Measurements from ENCODE around the gene SMIM33.
A peak's percentile ranks its signal among the peaks of the same experiment; 100 is the strongest.
"Not testable (repeated sequence)": the region's sequence is repeated elsewhere in the genome, so short reads cannot be mapped to it uniquely, and the experiment has no call there.

The SMIM33 gene

DNA sequence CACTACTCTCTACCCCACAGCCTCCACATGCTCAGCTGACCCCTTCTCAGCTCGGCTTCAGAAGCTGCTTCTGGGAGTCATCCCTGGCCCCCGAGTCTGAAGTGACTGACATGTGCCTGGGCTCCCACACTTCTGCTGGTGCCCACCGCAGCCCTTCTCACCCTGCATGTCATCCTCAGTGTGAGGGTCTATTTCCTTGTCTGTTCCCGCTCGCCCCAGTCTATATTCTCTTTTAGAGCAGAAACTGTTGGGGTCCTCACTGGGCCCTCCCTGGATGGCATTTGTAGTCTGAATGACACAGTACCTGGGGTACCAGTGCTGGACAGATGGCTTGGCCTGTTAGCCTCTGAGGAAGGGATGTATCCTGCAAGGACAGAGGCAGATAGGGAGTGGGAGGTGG is 13.6 kb upstream of the SMIM33 start:
- no peak for DNase-seq

DNA sequence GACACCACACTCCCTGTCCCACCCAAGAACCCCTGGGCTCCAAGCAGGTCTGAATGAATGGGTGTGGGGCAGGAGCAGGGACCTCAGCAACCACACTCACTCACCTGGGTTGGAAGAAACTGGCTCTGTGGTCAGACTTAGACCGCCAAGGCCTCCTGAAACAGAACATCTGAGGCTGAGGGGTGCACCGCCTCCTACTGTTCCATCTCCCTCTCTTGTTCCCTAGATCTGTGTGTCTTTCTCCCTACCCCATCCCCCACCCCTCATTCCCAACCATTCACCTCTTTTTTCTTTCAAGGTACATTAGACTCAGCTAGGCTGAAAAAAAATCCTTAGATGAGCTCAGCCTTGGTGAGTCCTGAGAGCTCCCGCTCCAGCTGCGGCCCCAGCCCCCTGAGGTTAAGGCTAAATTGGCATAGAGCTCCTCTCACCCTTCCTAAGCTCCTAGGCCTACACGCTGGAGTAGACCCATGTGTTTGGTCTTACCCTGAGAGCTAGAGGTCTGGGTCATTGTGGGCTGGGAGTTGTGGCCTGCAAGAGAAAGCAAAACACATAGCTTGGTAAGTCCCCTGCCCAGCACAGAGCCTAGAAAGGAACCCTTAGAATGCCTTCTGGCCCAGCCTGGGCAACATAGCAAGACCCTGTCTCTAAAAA is 13.0 kb upstream of the SMIM33 start:
- no peak for DNase-seq

- DNase-seq = peak; percentile 79
Observed at GRCh38 chr5:139458580-139459407, 12.0 kb upstream of the SMIM33 start.

- DNase-seq = no peak
Observed at GRCh38 chr5:139459451-139459934, 11.3 kb upstream of the SMIM33 start.

- peak; percentile 20 for DNase-seq
Observed at GRCh38 chr5:139460455-139460854, 10.3 kb upstream of the SMIM33 start.

DNA sequence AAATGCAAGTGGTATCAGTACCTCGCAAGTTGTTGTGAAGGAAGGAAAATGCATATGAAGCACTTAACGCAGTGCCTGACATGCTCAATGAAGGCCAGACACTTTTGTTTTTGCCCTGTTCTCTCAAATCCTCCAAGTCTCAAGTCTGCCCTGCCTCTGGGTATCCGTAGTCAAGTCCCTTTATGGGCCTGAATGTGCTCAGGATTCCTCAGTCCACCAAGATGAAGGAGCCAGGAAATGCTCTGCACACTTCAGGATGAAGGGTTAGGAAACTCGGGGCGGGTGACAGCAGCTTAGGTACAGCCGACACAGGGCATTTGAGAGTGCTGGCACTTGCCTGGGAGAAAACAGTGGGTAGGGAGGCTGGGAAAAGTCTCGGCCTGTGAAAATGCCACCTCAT is 9.6 kb upstream of the SMIM33 start:
- no peak for DNase-seq

- DNase-seq = peak; percentile 40
Observed at GRCh38 chr5:139461698-139462097, 9.1 kb upstream of the SMIM33 start.

- DNase-seq = peak; percentile 35
Observed at GRCh38 chr5:139462586-139463276, 8.1 kb upstream of the SMIM33 start, which contains the start of gene ECSCR. ECSCR (minus strand) TSS chr5:139462743; CDS start chr5:139462670, 73 bp downstream.

DNA sequence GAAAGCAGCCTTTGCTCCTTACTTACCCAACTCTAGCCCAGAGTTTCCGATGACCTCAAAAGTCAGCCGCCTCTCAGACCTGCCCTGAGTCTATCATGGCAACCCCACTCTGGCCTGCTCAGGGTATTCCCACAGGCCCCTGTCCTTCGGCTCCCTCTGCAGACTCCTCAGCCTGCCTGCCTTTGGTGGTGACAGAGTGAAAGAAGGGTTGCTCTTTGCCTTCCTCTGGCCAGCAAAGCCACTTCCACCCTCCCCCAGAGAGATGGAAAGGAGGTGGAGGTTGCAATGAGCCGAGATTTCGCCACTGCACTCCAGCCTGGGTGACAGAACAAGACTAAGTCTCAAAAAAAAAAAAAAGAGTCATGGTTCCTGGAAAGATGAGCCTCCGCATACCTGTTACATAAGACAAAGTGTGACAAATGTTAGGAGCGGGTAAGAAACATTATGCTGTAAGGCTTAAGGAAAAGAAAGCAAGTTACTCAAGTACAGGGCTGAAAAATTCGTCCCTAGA is 2.3 kb upstream of the SMIM33 start:
- no peak for DNase-seq

GRCh38 chr5:139472386-139473030 is 1.7 kb downstream of the SMIM33 start:
- DNase-seq = no peak

DNA sequence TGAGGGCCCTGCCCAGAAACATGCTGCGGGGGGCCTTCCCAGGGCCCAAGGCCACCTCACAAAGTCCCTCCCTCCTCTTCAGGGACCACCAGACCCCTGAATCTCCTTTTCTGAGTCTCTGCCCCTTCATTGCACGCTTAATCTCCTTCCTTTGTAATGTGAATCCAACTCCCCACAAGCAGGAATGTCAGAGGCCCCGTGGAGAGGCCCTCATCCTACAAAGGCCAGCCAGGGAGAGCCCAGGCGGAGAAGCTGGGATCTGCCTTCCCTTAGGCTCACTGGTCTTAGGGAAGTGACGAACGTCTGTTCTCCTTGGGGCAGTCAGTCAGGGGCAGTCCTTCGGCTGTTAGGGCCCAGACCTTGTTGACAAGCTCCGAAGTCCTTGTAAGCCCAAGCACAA is 2.3 kb downstream of the SMIM33 start:
- DNase-seq = peak; percentile 22

- peak; percentile 27 for DNase-seq
Observed at GRCh38 chr5:139473565-139473964, 2.8 kb downstream of the SMIM33 start.

DNA sequence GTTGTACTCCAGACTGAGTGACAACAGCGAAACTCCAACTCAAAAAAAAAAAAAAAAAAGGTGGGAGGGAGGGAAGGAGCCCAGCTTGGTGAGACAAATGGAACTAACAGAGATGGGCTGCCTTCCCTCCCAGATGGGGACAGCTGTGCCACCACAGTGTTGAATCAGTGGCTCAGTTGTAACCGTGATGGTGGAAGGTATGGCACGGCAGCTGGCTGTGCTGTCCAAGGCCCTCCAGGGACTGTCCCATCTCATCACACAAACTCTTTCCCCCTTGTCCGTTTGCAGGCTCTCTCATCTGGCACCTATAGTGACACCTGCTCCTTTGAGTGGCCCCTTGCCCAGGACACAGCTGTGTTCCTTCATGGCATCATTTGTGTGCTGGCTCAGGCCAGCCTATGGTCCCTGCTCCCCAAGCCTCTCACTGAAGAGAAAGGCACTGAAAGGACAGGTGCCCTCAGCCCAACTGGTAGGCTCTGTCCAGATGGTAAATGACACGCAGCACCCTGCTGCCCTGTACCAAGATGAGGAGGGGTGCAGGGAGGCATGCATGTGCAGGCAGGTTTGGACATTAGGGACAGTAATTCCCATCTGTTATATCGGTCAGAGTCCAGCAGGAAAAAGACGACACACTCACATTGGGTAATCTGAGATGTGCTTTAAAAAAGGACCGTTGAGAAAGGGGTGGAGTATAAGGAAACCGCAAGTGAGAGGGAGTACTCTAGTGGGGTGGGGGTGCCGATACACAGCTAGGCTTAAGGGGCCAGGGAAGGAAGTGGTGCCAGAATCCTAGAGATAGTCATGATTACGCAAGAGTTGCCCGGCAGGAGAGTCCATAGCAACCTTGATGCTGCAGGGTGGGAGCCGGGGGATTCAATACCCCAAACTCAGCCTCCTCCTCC is 4.3 kb downstream of the SMIM33 start:
- peak; percentile 81 for DNase-seq

DNA sequence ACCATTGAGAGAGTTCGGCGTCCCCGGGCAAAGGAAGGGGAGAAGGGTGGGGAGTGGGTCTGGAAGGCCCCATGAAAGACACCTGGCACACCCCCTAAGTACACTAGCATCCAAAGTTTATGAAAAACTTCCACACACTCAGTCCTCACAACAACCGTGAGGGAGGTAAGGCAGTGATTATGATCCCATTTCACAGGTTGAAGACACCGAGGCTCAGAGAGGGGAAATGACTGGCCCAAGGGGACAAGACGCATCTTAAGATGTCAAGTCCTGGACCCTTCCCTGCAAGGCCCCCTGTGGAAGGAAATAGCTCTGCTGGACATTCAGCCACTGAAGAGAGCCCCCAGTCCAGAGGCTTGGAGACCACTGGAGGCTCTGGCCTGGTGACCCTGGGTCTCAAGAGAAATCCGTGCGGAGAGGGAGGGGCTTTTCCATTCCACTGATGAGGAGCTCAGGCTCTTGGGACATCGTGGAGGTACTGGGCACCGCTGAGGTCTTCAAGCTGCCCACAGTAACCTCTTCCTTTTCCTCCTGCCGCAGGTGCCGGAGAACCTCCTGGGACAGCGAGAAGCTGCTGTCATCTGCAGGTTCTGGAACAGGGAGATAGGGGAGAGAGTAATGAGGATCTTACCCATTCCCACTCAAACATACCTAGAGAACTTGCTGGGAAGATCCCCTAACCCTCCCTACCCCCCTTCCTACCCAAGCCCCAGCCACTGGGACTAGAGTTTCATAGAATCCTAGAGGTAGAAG is 5.2 kb downstream of the SMIM33 start:
- no peak for DNase-seq

DNA sequence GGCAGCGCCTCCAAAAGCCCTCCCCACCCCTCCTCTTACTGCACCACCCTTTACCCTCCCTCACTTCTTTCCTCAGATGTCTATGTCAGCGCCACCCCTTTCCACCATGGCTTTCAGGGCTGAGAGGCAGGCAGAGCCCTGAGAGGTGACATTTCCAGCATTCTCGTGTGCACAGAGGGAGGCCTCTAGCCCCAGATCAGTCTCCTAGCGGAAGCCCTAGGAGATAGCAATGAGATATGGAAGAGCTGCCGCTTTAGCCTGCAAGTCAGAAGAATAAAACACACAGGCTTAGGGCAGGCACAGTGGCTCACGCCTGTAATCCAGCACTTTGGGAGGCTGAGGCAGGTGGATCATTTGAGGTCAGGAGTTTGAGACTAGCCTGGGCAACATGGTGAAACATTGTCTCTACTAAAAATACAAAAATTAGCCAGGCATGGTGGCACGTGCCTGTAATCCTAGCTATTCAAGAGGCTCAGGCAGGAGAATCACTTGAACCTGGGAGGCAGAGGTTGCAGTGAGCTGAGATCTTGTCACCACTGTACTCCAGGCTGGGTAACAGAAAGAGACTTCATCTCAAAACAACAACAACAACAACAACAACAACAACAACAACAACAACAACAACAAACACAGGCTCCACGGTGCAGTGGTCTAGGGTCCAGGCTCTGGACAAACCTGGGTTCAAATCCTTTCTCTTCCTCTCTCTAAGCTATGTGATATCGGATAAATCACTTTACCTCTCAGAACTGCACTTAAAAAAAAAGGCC is 8.0 kb downstream of the SMIM33 start:
- not testable (repeated sequence) for DNase-seq

GRCh38 chr5:139479729-139480128 is 8.9 kb downstream of the SMIM33 start:
- not testable (repeated sequence) for DNase-seq

- DNase-seq = no peak
Observed at GRCh38 chr5:139481122-139481533, 10.3 kb downstream of the SMIM33 start.

DNA sequence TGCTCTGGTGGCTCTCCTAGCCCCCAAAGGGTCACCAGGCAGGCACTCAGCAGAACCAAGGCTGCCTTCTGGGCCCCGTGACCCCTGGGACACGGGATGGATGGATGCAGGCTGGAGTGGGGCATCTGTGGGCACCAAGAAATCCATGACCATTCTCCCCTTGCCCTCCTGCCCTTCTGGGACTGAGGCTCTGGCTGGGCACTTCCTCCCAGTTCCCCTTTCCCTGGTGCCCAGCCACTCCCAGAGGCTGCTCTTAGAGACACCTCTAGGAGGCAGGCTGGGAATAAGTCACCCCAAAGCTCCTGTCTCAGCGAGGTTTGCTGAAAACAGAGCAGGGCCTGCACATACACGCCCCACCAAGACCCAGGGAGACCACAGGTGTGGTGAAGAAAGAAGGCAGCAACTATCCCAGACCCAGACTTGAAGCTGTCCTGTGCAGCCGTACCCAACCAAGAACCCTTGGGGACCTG is 10.8 kb downstream of the SMIM33 start:
- DNase-seq = peak; percentile 34

GRCh38 chr5:139482050-139482889 is 11.5 kb downstream of the SMIM33 start, which contains the start of gene STING1:
STING1 (minus strand) TSS chr5:139482758; CDS start chr5:139481704, 1,054 bp downstream.
- peak; percentile 98 for DNase-seq

Data from fibroblast of skin of abdomen (primary cell).